K562 (cell line): ENCODE results near the gene TIMP2. TPM values are rescaled to one million over a fixed set of nuclear protein-coding genes. Genes with fewer than 3 reads are reported as not detected.

Experiments used
- ATAC-seq: fragments of 200-7000 bp; cut with Tn5 transposase; 3 replicates; pipeline ENCODE4 v1.9.1; 2020; ENCODE audit warnings: moderate library complexity
- BruUV-seq: library from RNA; stranded (reverse); fragments of 400-500 nt; replicated peaks from 2 replicates; lab custom pipeline; 2021; lab: Mats Ljungman, UMichigan
- CTCF ChIA-PET: fragments of 300-600 bp; formaldehyde crosslinking; extraction: SDS; loops from one replicate; lab custom pipeline; 2021; ENCODE audit warnings: low intra/inter-chr PET ratio; lab: Yijun Ruan, JAX
- POLR2A ChIA-PET: fragments of 300-600, 350-650 bp; sonication (Branson Sonifier 250); formaldehyde crosslinking; extraction: SDS; loops from one replicate; lab custom pipeline; 2021; ENCODE audit warnings: antibody characterized with exemption, inconsistent platforms; lab: Yijun Ruan, JAX
- DNase-seq, 4 experiments: peaks; one replicate each; pipeline versions ENCODE4 v3.0.0 to v3.0.0-alpha.2; 2011 to 2018; ENCODE audit warnings: low spot score in 3 of 4, mixed read lengths in 3 of 4; ENCODE audit errors: extremely low read depth in 1 of 4
- FAIRE-seq: peaks from 2 replicates; lab custom pipeline; 2011; peaks lifted over from hg19 to GRCh38; lab: Jason Lieb, UNC
- H2AFZ ChIP-seq: 2 replicates; pipeline ENCODE4 v1.6.0; 2011; ENCODE audit warnings: low read depth, low read length, control low read depth, inconsistent platforms
- H3K27ac ChIP-seq: fragments of 200-600 bp; 3 replicates; pipeline ENCODE4 v1.8.0; 2011; ENCODE audit warnings: low read depth, mild to moderate bottlenecking, control low read depth, inconsistent platforms, low read length, moderate library complexity, mixed read lengths; ENCODE audit errors: extremely low read depth
- H3K27me3 ChIP-seq, 2 experiments: fragments of 300-600 bp in 1 of 2; 2 replicates in 1 of 2; 3 replicates in 1 of 2; pipeline versions ENCODE4 v1.6.0 to v1.8.0; 2011; ENCODE audit warnings: inconsistent platforms in 2 of 2, low read length in 2 of 2, mild to moderate bottlenecking in 1 of 2, mixed read lengths in 1 of 2, moderate library complexity in 1 of 2; ENCODE audit not compliant: control insufficient read depth in 2 of 2, insufficient read depth in 2 of 2
- H3K36me3 ChIP-seq: fragments of 300-600 bp; 3 replicates; pipeline ENCODE4 v1.8.0; 2011; ENCODE audit warnings: mild to moderate bottlenecking, low read length, inconsistent platforms; ENCODE audit not compliant: control insufficient read depth, insufficient read depth
- H3K4me1 ChIP-seq, 2 experiments: fragments of 200-600 bp in 1 of 2; replicated peaks in 1 of 2; 2 replicates in 1 of 2; 3 replicates in 1 of 2; pipeline versions ENCODE4 v1.5.1 to v1.8.0; 2011; ENCODE audit warnings: inconsistent platforms in 2 of 2, low read length in 2 of 2, mild to moderate bottlenecking in 1 of 2, mixed read lengths in 1 of 2, moderate library complexity in 1 of 2; ENCODE audit not compliant: control insufficient read depth in 2 of 2, insufficient read depth in 2 of 2
- H3K4me2 ChIP-seq: 2 replicates; pipeline ENCODE4 v1.6.1; 2011; ENCODE audit warnings: low read length, control low read depth, inconsistent platforms, mixed read lengths; ENCODE audit not compliant: insufficient read depth
- H3K4me3 ChIP-seq: fragments of 200-600 bp; sonication (generic), shearing (Covaris generic); 2 replicates; pipeline ENCODE4 v1.5.1; 2016; ENCODE audit warnings: control low read depth, inconsistent platforms
- H3K79me2 ChIP-seq: fragments of 200-600 bp; 3 replicates; pipeline ENCODE4 v1.8.0; 2011; ENCODE audit warnings: low read length, inconsistent platforms; ENCODE audit not compliant: control insufficient read depth, insufficient read depth
- H3K9ac ChIP-seq, 2 experiments: 2 replicates each; pipeline versions ENCODE4 v1.6.0 to v1.6.1; 2011; ENCODE audit warnings: low read depth in 2 of 2, low read length in 2 of 2, control low read depth in 1 of 2, inconsistent platforms in 1 of 2, mild to moderate bottlenecking in 1 of 2, mixed read lengths in 1 of 2; ENCODE audit not compliant: insufficient read depth in 1 of 2
- H3K9me1 ChIP-seq: one replicate; pipeline ENCODE4 v1.6.0; 2011; ENCODE audit warnings: inconsistent platforms, mild to moderate bottlenecking, low read length, moderate library complexity; ENCODE audit not compliant: control insufficient read depth, insufficient read depth
- H3K9me3 ChIP-seq: replicated peaks from 2 replicates; pipeline ENCODE4 v1.5.1; 2011; ENCODE audit warnings: low read depth, low read length, inconsistent platforms; ENCODE audit not compliant: control insufficient read depth, insufficient read depth
- H4K20me1 ChIP-seq: replicated peaks from 2 replicates; pipeline ENCODE4 v1.6.1; 2011; ENCODE audit warnings: low read length, inconsistent platforms, mixed read lengths; ENCODE audit not compliant: control insufficient read depth, insufficient read depth
- ARID2 ChIP-seq: fragments of 450-650 bp; IDR thresholded peaks from 2 replicates; pipeline ENCODE4 v1.6.1; 2017; ENCODE audit warnings: antibody characterized with exemption, mild to moderate bottlenecking
- BRF1 ChIP-seq: IDR thresholded peaks from 3 replicates; pipeline ENCODE4 v1.6.1; 2011; ENCODE audit warnings: borderline replicate concordance, mild to moderate bottlenecking; ENCODE audit not compliant: insufficient read length; ENCODE audit errors: extremely low read depth
- CEBPB ChIP-seq: fragments of 450-650 bp; IDR thresholded peaks from 2 replicates; pipeline ENCODE4 v1.6.1; 2016; ENCODE audit warnings: missing genetic modification characterization, missing compliant biosample characterization
- FOSL1 ChIP-seq: fragments of 200-800 bp; sonication (Bioruptor generic); conservative IDR thresholded peaks from 2 replicates; pipeline ENCODE4 v1.6.1; 2016; ENCODE audit warnings: missing genetic modification characterization, missing compliant biosample characterization
- L3MBTL2 ChIP-seq: fragments of 450-650 bp; IDR thresholded peaks from 2 replicates; pipeline ENCODE4 v1.6.1; 2016; ENCODE audit warnings: mild to moderate bottlenecking, moderate library complexity
- MTA1 ChIP-seq: fragments of 450-650 bp; IDR thresholded peaks from 2 replicates; pipeline ENCODE4 v1.6.1; 2017; ENCODE audit warnings: borderline replicate concordance
- MYNN ChIP-seq, 2 experiments: sonication (generic); formaldehyde crosslinking in 1 of 2; IDR thresholded peaks; 2 replicates each; pipeline versions ENCODE4 v1.5.0 to v1.6.1; 2016 to 2020; ENCODE audit warnings: antibody characterized with exemption in 1 of 2, missing genetic modification reagents in 1 of 2
- ZNF584 ChIP-seq: fragments of 200-800 bp; sonication (Bioruptor generic); IDR thresholded peaks from 2 replicates; pipeline ENCODE4 v1.6.1; 2016; ENCODE audit warnings: low read depth, mild to moderate bottlenecking, missing genetic modification characterization, missing compliant biosample characterization
- WGBS: fragments of 100-300 bp; shearing (Covaris generic); methylation state at CpG from one replicate; pipeline ENCODE4 v1.1.6; 2016; ENCODE audit warnings: low coverage, mixed read lengths; ENCODE audit not compliant: insufficient coverage; ENCODE audit errors: missing lambda C conversion rate; 5-methylcytosine and 5-hydroxymethylcytosine counted together
- in situ Hi-C: fragments of 300-500 bp; cut with MboI; formaldehyde crosslinking; loops from 4 replicates; pipeline ENCODE4 v1.15.0; 2018; ENCODE audit warnings: inconsistent platforms, mixed read lengths
- intact Hi-C: fragments of 100-400 bp; cut with micrococcal nuclease; formaldehyde crosslinking; loops from 2 replicates; pipeline ENCODE4 v1.14.2; 2022
- polyA plus RNA-seq, 8 experiments: library from polyadenylated mRNA; depleted of rRNA in 4 of 8; stranded (reverse) in 5 of 8; unstranded in 3 of 8; fragments of >200 nt; fragmentation: Nextera tagmentation in 2 of 8; fragmentation: Illumina TruSeq in 1 of 8; extraction: Ambion mirVana in 2 of 8; extraction: Trizol in 1 of 8; gene quantifications; 2 replicates each; pipeline versions ENCODE4 v1.2.1 to v1.2.3, GENCODE V29; 2011 to 2014; ENCODE audit warnings: inconsistent platforms in 1 of 8, missing spikeins in 1 of 8
- total RNA-seq, 7 experiments: library from RNA; depleted of rRNA in 6 of 7; stranded (reverse); fragments of >200 nt in 6 of 7; fragmentation: Illumina TruSeq in 2 of 7; extraction: Trizol in 2 of 7; gene quantifications; 2 replicates each; pipeline versions ENCODE4 v1.2.1 to v1.2.3, GENCODE V29; 2011 to 2021; ENCODE audit warnings: low replicate concordance in 1 of 7
- TF ChIP-seq, protein P1 (sequence below): fragments of 250-450 bp; sonication (Bioruptor Pico); IDR thresholded peaks from 2 replicates; pipeline ENCODE4 v1.8.0; 2022; ENCODE audit warnings: moderate library complexity, mild to moderate bottlenecking, inconsistent platforms
- TF ChIP-seq, protein P2 (sequence below): fragments of 250-450 bp; sonication (Bioruptor Pico); IDR thresholded peaks from 2 replicates; pipeline ENCODE4 v1.6.1; 2021; ENCODE audit warnings: mild to moderate bottlenecking

Gene TIMP2
- total and polyA plus RNA-seq, 9 of the 15 experiments (the other 6 are each of a cell fraction or from before 2014, with no cell fraction given), result 0.55 TPM; not detected in 8

DNA sequence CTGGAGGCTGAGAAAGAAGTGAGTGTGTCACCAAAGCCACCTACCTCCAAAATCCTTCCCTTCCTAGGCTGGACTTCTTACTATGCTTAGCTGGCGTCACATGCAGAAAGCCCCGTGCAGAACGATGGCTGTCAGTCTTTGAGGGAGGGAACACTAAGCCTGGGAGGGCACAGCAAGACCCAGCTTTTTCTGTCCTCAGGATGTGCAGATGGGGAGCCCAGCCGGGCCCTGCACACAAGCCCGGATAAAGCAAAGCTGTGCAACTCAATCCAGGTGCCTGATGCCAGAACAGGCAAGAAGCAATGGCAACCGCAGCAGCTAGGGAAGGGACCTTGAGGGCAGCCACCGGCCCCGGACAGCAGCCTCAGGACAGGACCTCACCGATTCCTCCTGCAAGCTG lies 70.7 kb downstream of the TIMP2 start (continued):
- TF ChIP-seq BRF1 (no peak), ZNF584 (CRISPR knock-in tag) (no peak), MYNN (IDR thresholded peaks at IDR 0.05) (no peak), MYNN (CRISPR knock-in tag; IDR thresholded peaks at IDR 0.05) (no peak), ARID2 (no peak), L3MBTL2 (peak; percentile 48)
- TF ChIP-seq, protein P1, sequence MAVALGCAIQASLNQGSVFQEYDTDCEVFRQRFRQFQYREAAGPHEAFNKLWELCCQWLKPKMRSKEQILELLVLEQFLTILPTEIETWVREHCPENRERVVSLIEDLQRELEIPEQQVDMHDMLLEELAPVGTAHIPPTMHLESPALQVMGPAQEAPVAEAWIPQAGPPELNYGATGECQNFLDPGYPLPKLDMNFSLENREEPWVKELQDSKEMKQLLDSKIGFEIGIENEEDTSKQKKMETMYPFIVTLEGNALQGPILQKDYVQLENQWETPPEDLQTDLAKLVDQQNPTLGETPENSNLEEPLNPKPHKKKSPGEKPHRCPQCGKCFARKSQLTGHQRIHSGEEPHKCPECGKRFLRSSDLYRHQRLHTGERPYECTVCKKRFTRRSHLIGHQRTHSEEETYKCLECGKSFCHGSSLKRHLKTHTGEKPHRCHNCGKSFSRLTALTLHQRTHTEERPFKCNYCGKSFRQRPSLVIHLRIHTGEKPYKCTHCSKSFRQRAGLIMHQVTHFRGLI, result no peak
- TF ChIP-seq, protein P2, sequence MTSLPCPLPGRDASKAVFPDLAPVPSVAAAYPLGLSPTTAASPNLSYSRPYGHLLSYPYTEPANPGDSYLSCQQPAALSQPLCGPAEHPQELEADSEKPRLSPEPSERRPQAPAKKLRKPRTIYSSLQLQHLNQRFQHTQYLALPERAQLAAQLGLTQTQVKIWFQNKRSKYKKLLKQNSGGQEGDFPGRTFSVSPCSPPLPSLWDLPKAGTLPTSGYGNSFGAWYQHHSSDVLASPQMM (CRISPR knock-in tag), result no peak

DNA sequence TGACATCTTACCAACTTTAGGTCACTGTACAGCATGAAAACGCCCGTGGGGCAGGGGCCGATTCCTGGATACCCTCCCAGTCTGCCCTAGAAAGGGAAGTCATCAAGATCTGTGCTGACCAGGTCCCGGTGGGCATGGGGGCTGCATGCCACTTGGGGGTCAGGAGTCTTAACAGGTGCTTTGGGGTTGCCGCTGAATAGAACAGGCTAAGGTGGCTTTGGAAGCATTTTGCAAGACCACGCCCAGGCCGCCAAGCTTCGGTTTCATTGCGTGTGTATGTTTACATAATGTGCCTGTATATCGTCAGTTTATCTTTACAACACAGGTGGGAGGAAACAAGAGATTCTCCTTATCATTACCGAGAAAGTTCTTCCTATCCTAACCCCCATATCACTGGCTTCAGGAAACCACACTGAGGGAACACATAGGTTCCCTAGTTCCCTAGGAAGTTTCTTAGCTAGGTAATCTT lies 71.2 kb downstream of the TIMP2 start:
- Histone ChIP-seq H3K27me3 (peaks cover 0 to 17% of the 10 kb centered on the region in 2 experiments; a peak in 2 of 5 replicates), H4K20me1 (no peaks in the 10 kb centered on the region), H3K79me2 (no peaks in the 10 kb centered on the region), H3K4me1 (peaks cover 18 to 23% of the 10 kb centered on the region in 2 experiments), H3K9me1 (no peaks in the 10 kb centered on the region), H3K9ac (no peak overlapping the region), H3K4me2 (peak overlapping the region; percentile 70), H2AFZ (0 out of 2 replicates have a peak overlapping the region, but pooled peaks have one; percentile 15), H3K27ac (no peak overlapping the region), H3K36me3 (no peaks in the 10 kb centered on the region), H3K9me3 (no peaks in the 10 kb centered on the region), H3K4me3 (no peak overlapping the region)
- in situ Hi-C loops, result no loop called here
- intact Hi-C loops, result no loop called here
- BruUV-seq, result no TSS peak
- ChIA-PET CTCF (interaction anchor here (0.6 kb wide), 1 partner anchor 25 kb away, joined by 3 read pairs; no protein-coding TSS in a partner anchor), POLR2A (interaction anchor here (0.6 to 2.0 kb wide), 4 partner anchors 12 to 60 kb away, joined by 3 to 6 read pairs (median 4); partner anchors contain the start of gene USP36)
- 5% methylated on average over 11 of the region's 11 CpGs for WGBS
- DNase-seq (peak; percentile 52 to 75 (median 63)), FAIRE-seq (peak; percentile 83), ATAC-seq (peak; percentile 77)
- peak; percentile 39; the same call in 1 of the 2 replicates for TF ChIP-seq CEBPB (tag)
- peak; percentile 42; the same call in 1 of the 2 replicates for TF ChIP-seq FOSL1 (tag)
- peak; percentile 73; the same call in 1 of the 2 replicates for TF ChIP-seq MTA1
